Measurements from ENCODE around the gene SCAND1. TPM values are rescaled to one million over a fixed set of nuclear protein-coding genes. Genes with fewer than 3 reads are reported as not detected.

SCAND1 gene
- total RNA-seq, 4 donors from 2014 or later: 88.4 to 182 (median 125) TPM

GRCh38 chr20:35939264-35939663 lies 15.0 kb downstream of the SCAND1 start:
- intact Hi-C loops (cut with DNase I): no loop called here
- Histone ChIP-seq H3K27ac (no peak overlapping the region), H3K36me3 (peaks cover 12 to 28% of the 10 kb centered on the region in 2 donors), H3K27me3 (no peaks in the 10 kb centered on the region), H3K4me3 (replicated peaks in 1 of 3) (no peak overlapping the region), H3K4me1 (no peaks in the 10 kb centered on the region), H3K9me3 (no peaks in the 10 kb centered on the region)
- 95 to 96% methylated on average over 3 of the region's 3 CpGs for WGBS, 2 donors
- TF ChIP-seq POLR2A (IDR thresholded peaks at IDR 0.05): no peak
- DNase-seq: no peak

GRCh38 chr20:35934050-35934449 lies 20.3 kb downstream of the SCAND1 start:
- 93 to 94% methylated on average over 4 of the region's 4 CpGs for WGBS, 2 donors
- Histone ChIP-seq H3K27me3 (no peaks in the 10 kb centered on the region), H3K4me3 (replicated peaks in 1 of 3) (no peak overlapping the region), H3K36me3 (peaks cover 9 to 12% of the 10 kb centered on the region in 2 donors), H3K27ac (no peak overlapping the region), H3K4me1 (no peaks in the 10 kb centered on the region), H3K9me3 (no peaks in the 10 kb centered on the region)
- intact Hi-C loops (cut with DNase I): no loop called here
- DNase-seq: no peak
- no peak for TF ChIP-seq POLR2A (IDR thresholded peaks at IDR 0.05)
- TF ChIP-seq CTCF (IDR thresholded peaks at IDR 0.05): no peak

- TF ChIP-seq POLR2A (IDR thresholded peaks at IDR 0.05): no peak
- no peak for TF ChIP-seq CTCF (IDR thresholded peaks at IDR 0.05)
- intact Hi-C loops (cut with DNase I): no loop called here
- DNase-seq: no peak
- no peaks in the 10 kb centered on the region for H3K27me3 ChIP-seq
- H3K9me3 ChIP-seq: no peaks in the 10 kb centered on the region
- no peaks in the 10 kb centered on the region for H3K4me1 ChIP-seq
- peaks cover 7 to 20% of the 10 kb centered on the region in 2 donors for H3K36me3 ChIP-seq
- WGBS, 2 donors: 86 to 100% methylated on average over 2 of the region's 2 CpGs
- no peak overlapping the region for H3K27ac ChIP-seq
- H3K4me3 ChIP-seq (replicated peaks in 1 of 3): no peak overlapping the region
Measured at GRCh38 chr20:35929301-35929700, 25.0 kb downstream of the SCAND1 start.

GRCh38 chr20:35920523-35920922 lies 33.8 kb downstream of the SCAND1 start:
- WGBS, 2 donors: 97% methylated on average over 3 of the region's 3 CpGs
- Histone ChIP-seq H3K27ac (no peak overlapping the region), H3K27me3 (no peaks in the 10 kb centered on the region), H3K4me1 (no peaks in the 10 kb centered on the region), H3K36me3 (peaks cover 3 to 8% of the 10 kb centered on the region in 2 donors), H3K4me3 (replicated peaks in 1 of 3) (no peak overlapping the region), H3K9me3 (no peaks in the 10 kb centered on the region)
- intact Hi-C loops (cut with DNase I): no loop called here
- no peak for DNase-seq
- TF ChIP-seq POLR2A (IDR thresholded peaks at IDR 0.05) (no peak), CTCF (IDR thresholded peaks at IDR 0.05) (no peak)

GRCh38 chr20:35918021-35918420 lies 36.3 kb downstream of the SCAND1 start:
- H3K27me3 ChIP-seq: no peaks in the 10 kb centered on the region
- no peak overlapping the region for H3K4me3 ChIP-seq (replicated peaks in 1 of 3)
- no peaks in the 10 kb centered on the region for H3K9me3 ChIP-seq
- DNase-seq: peak; percentile 8 to 51
- H3K4me1 ChIP-seq: no peaks in the 10 kb centered on the region
- peaks cover 3 to 8% of the 10 kb centered on the region in 2 donors for H3K36me3 ChIP-seq
- TF ChIP-seq CTCF (IDR thresholded peaks at IDR 0.05) (no peak), POLR2A (IDR thresholded peaks at IDR 0.05) (no peak)
- H3K27ac ChIP-seq: peak overlapping the region in 2 of 3 donors; percentile 5 to 71
- intact Hi-C loops (cut with DNase I): no loop called here
- WGBS, 2 donors: 94 to 95% methylated on average over 1 of the region's 1 CpG

- Histone ChIP-seq H3K4me1 (no peaks in the 10 kb centered on the region), H3K4me3 (replicated peaks in 1 of 3) (no peak overlapping the region), H3K27ac (no peak overlapping the region), H3K9me3 (no peaks in the 10 kb centered on the region), H3K27me3 (no peaks in the 10 kb centered on the region), H3K36me3 (peaks cover 3 to 8% of the 10 kb centered on the region in 2 donors)
- 81 to 93% methylated on average over 3 of the region's 3 CpGs for WGBS, 2 donors
- no peak for TF ChIP-seq POLR2A (IDR thresholded peaks at IDR 0.05)
- no peak for TF ChIP-seq CTCF (IDR thresholded peaks at IDR 0.05)
- no peak for DNase-seq
- intact Hi-C loops (cut with DNase I): no loop called here
Measured at GRCh38 chr20:35917077-35917476, 37.2 kb downstream of the SCAND1 start.

All from thyroid gland (tissue), 4 donors.